SK-N-SH (cell line): ENCODE data around the gene PTCSC3. TPM values are rescaled to one million over a fixed set of nuclear protein-coding genes. Genes with fewer than 3 reads are reported as not detected.

Experiments used
- CTCF ChIA-PET: fragments of 300-600, 350-600 bp; formaldehyde crosslinking; extraction: SDS; loops from one replicate; lab custom pipeline; 2021; lab: Yijun Ruan, JAX
- POLR2A ChIA-PET: fragments of 350-600 bp; sonication (Branson Sonifier 250); formaldehyde crosslinking; extraction: SDS; loops from one replicate; lab custom pipeline; 2020; ENCODE audit warnings: antibody characterized with exemption, inconsistent platforms; lab: Yijun Ruan, JAX
- DNase-seq: peaks from one replicate; pipeline ENCODE4 v3.0.0; 2012
- H2AFZ ChIP-seq: fragments of 200-600 bp; sonication (generic); 2 replicates; pipeline ENCODE4 v1.8.1; 2016; ENCODE audit warnings: antibody characterized with exemption, mild to moderate bottlenecking, low read depth
- H3F3A ChIP-seq: fragments of 200-600 bp; sonication (generic); replicated peaks from 2 replicates; pipeline ENCODE3; 2016; ENCODE audit warnings: antibody characterized with exemption, mild to moderate bottlenecking; ENCODE audit not compliant: insufficient read depth
- H3K27ac ChIP-seq, 2 experiments: fragments of 200-500 bp in 1 of 2; fragments of 200-600 bp in 1 of 2; sonication (Bioruptor generic) in 1 of 2; sonication (generic), shearing (Covaris generic) in 1 of 2; 2 replicates each; pipeline versions ENCODE4 v1.5.1 to v1.6.1; 2014 to 2016; ENCODE audit warnings: low read depth in 2 of 2, inconsistent platforms in 1 of 2, low read length in 1 of 2, mild to moderate bottlenecking in 1 of 2, mixed read lengths in 1 of 2
- H3K27me3 ChIP-seq: fragments of 200-600 bp; sonication (generic), shearing (Covaris generic); 2 replicates; pipeline ENCODE4 v1.6.1; 2016; ENCODE audit warnings: mixed run types; ENCODE audit not compliant: insufficient read depth
- H3K36me3 ChIP-seq, 2 experiments: fragments of 200-500 bp in 1 of 2; fragments of 200-600 bp in 1 of 2; sonication (Bioruptor generic) in 1 of 2; sonication (generic) in 1 of 2; replicated peaks in 1 of 2; 2 replicates each; pipeline versions ENCODE3 to v1.5.1; 2014 to 2016; ENCODE audit warnings: low read length in 1 of 2, mild to moderate bottlenecking in 1 of 2; ENCODE audit not compliant: insufficient read depth in 2 of 2, control insufficient read depth in 1 of 2
- H3K4me1 ChIP-seq, 2 experiments: fragments of 200-500 bp in 1 of 2; fragments of 200-600 bp in 1 of 2; sonication (Bioruptor generic) in 1 of 2; sonication (generic), shearing (Covaris generic) in 1 of 2; 2 replicates each; pipeline versions ENCODE4 v1.5.1 to v1.6.1; 2014 to 2016; ENCODE audit warnings: low read depth in 1 of 2, low read length in 1 of 2, mixed run types in 1 of 2; ENCODE audit not compliant: insufficient read depth in 2 of 2, control insufficient read depth in 1 of 2
- H3K4me2 ChIP-seq: fragments of 200-600 bp; sonication (generic), shearing (Covaris generic); 2 replicates; pipeline ENCODE4 v1.6.1; 2017; ENCODE audit warnings: mixed run types
- H3K4me3 ChIP-seq, 2 experiments: fragments of 200-500 bp in 1 of 2; fragments of 200-600 bp in 1 of 2; sonication (Bioruptor generic) in 1 of 2; sonication (generic), shearing (Covaris generic) in 1 of 2; 2 replicates each; pipeline versions ENCODE4 v1.5.1 to v1.8.1; 2014 to 2016; ENCODE audit warnings: low read depth in 2 of 2, inconsistent platforms in 1 of 2, low read length in 1 of 2, mild to moderate bottlenecking in 1 of 2, mixed read lengths in 1 of 2, moderate library complexity in 1 of 2
- H3K79me2 ChIP-seq: fragments of 200-600 bp; sonication (generic); 2 replicates; pipeline ENCODE4 v1.8.1; 2017; ENCODE audit warnings: mild to moderate bottlenecking; ENCODE audit not compliant: insufficient read depth
- H3K9ac ChIP-seq: fragments of 200-600 bp; sonication (generic); 2 replicates; pipeline ENCODE4 v1.6.1; 2017; ENCODE audit warnings: mixed run types
- H3K9me2 ChIP-seq: fragments of 200-600 bp; sonication (generic); 2 replicates; pipeline ENCODE4 v1.6.1; 2017; ENCODE audit warnings: mixed run types
- H3K9me3 ChIP-seq: fragments of 200-600 bp; sonication (generic); 2 replicates; pipeline ENCODE4 v1.6.1; 2017; ENCODE audit warnings: mixed run types, mild to moderate bottlenecking, moderate library complexity
- H4K20me1 ChIP-seq: fragments of 200-600 bp; sonication (generic); 2 replicates; pipeline ENCODE4 v1.6.1; 2017; ENCODE audit warnings: mild to moderate bottlenecking, mixed run types; ENCODE audit not compliant: insufficient read depth
- CHD2 ChIP-seq: fragments of 150-350 bp; IDR thresholded peaks from 2 replicates; pipeline ENCODE4 v1.6.1; 2018; ENCODE audit warnings: low read length; ENCODE audit not compliant: partially characterized antibody
- CTCF ChIP-seq: fragments of 200-600 bp; sonication (generic); IDR thresholded peaks from 2 replicates; pipeline ENCODE4 v1.6.1; 2017; ENCODE audit warnings: antibody characterized with exemption, mild to moderate bottlenecking, moderate library complexity
- ELF1 ChIP-seq: IDR thresholded peaks from 2 replicates; pipeline ENCODE4 v1.4.0; 2012
- EP300 ChIP-seq, 2 experiments: IDR thresholded peaks; 2 replicates each; pipeline versions ENCODE4 v1.4.0 to v1.6.1; 2012; ENCODE audit warnings: borderline replicate concordance in 1 of 2, low read depth in 1 of 2, low read length in 1 of 2
- FOSL2 ChIP-seq: IDR thresholded peaks from 2 replicates; pipeline ENCODE4 v1.4.0; 2012; ENCODE audit warnings: low read depth, mild to moderate bottlenecking, moderate library complexity, borderline replicate concordance
- GATA2 ChIP-seq: sonication (generic); formaldehyde crosslinking; IDR thresholded peaks from 2 replicates; pipeline ENCODE4 v1.5.0; 2020; ENCODE audit warnings: mild to moderate bottlenecking, missing genetic modification reagents
- JUND ChIP-seq: IDR thresholded peaks from 2 replicates; pipeline ENCODE4 v1.4.0; 2012
- MAX ChIP-seq: IDR thresholded peaks from 2 replicates; pipeline ENCODE4 v1.4.0; 2012; ENCODE audit warnings: low read depth
- NFIC ChIP-seq: IDR thresholded peaks from 2 replicates; pipeline ENCODE4 v1.4.0; 2012; ENCODE audit warnings: borderline replicate concordance
- NRF1 ChIP-seq: IDR thresholded peaks from 2 replicates; pipeline ENCODE4 v1.6.1; 2012; ENCODE audit warnings: low read depth, mild to moderate bottlenecking, low read length
- REST ChIP-seq: IDR thresholded peaks from 2 replicates; pipeline ENCODE4 v1.6.1; 2012; ENCODE audit warnings: mild to moderate bottlenecking, low read depth, low read length, moderate library complexity
- RFX5 ChIP-seq: IDR thresholded peaks from 2 replicates; pipeline ENCODE4 v1.6.1; 2012; ENCODE audit warnings: mild to moderate bottlenecking, improper control_type of control experiment, low read length
- RXRA ChIP-seq: IDR thresholded peaks from 2 replicates; pipeline ENCODE4 v1.4.0; 2012; ENCODE audit warnings: low read depth, mild to moderate bottlenecking, borderline replicate concordance
- SMC3 ChIP-seq: IDR thresholded peaks from 2 replicates; pipeline ENCODE4 v1.6.1; 2012; ENCODE audit warnings: low read depth, low read length, improper control_type of control experiment
- USF1 ChIP-seq: IDR thresholded peaks from 2 replicates; pipeline ENCODE4 v1.4.0; 2012; ENCODE audit warnings: low read depth, borderline replicate concordance
- USF2 ChIP-seq: fragments of 150-350 bp; IDR thresholded peaks from 2 replicates; pipeline ENCODE4 v1.6.1; 2017; ENCODE audit warnings: antibody characterized with exemption, low read length, low read depth, borderline replicate concordance
- YY1 ChIP-seq: IDR thresholded peaks from 2 replicates; pipeline ENCODE4 v1.4.0; 2012; ENCODE audit warnings: low read depth, mild to moderate bottlenecking
- WGBS: methylation state at CpG from one replicate; pipeline ENCODE4 v1.1.6; 2017; ENCODE audit warnings: low lambda C conversion rate; 5-methylcytosine and 5-hydroxymethylcytosine counted together
- polyA plus RNA-seq, 3 experiments: library from polyadenylated mRNA; depleted of rRNA; stranded (reverse); fragments of >200 nt; gene quantifications; 2 replicates each; pipeline ENCODE4 v1.2.3, GENCODE V29; 2012

The PTCSC3 gene
- polyA plus RNA-seq, 1 of the 3 experiments (the other 2 are of a cell fraction) = not detected

- TF ChIP-seq REST = no peak
- TF ChIP-seq, all 33 proteins: peak for 0
These were observed 42.5 kb downstream of the PTCSC3 start (continued) for GRCh38 chr14:36134038-36134437.

GRCh38 chr14:36132826-36133225 is 43.7 kb downstream of the PTCSC3 start:
- H2AFZ ChIP-seq = no peak overlapping the region
- no peaks in the 10 kb centered on the region for H3K9me3 ChIP-seq
- H3K79me2 ChIP-seq = no peaks in the 10 kb centered on the region
- H4K20me1 ChIP-seq = no peaks in the 10 kb centered on the region
- H3K4me1 ChIP-seq = no peaks in the 10 kb centered on the region
- no peaks in the 10 kb centered on the region for H3F3A ChIP-seq
- no peak for DNase-seq
- H3K27ac ChIP-seq = no peak overlapping the region
- no peak overlapping the region for H3K4me3 ChIP-seq
- H3K36me3 ChIP-seq = no peaks in the 10 kb centered on the region
- no peak overlapping the region for H3K9ac ChIP-seq
- H3K4me2 ChIP-seq = no peak overlapping the region
- WGBS = 0% methylated on average over 1 of the region's 1 CpG
- H3K27me3 ChIP-seq = no peaks in the 10 kb centered on the region
- CTCF ChIA-PET = no interaction called here
- no peaks in the 10 kb centered on the region for H3K9me2 ChIP-seq
- POLR2A ChIA-PET = no interaction called here
- no peak for TF ChIP-seq FOSL2

GRCh38 chr14:36130186-36130585 is 46.3 kb downstream of the PTCSC3 start:
- no peaks in the 10 kb centered on the region for H3K9me3 ChIP-seq
- no peaks in the 10 kb centered on the region for H3K79me2 ChIP-seq
- no peaks in the 10 kb centered on the region for H3K27me3 ChIP-seq
- H3K9ac ChIP-seq = no peak overlapping the region
- POLR2A ChIA-PET = no interaction called here
- H3K4me1 ChIP-seq = no peaks in the 10 kb centered on the region
- no peak overlapping the region for H3K4me2 ChIP-seq
- no peaks in the 10 kb centered on the region for H3K9me2 ChIP-seq
- H3K27ac ChIP-seq = no peak overlapping the region
- no peaks in the 10 kb centered on the region for H4K20me1 ChIP-seq
- DNase-seq = no peak
- no peaks in the 10 kb centered on the region for H3K36me3 ChIP-seq
- H2AFZ ChIP-seq = no peak overlapping the region
- CTCF ChIA-PET = no interaction called here
- TF ChIP-seq NRF1 (no peak), EP300 (IDR thresholded peaks at IDR 0.05; ENCODE audit: borderline replicate concordance in 1 of 2, low read depth in 1 of 2, low read length in 1 of 2) (no peak), ELF1 (no peak), YY1 (no peak), USF2 (no peak), JUND (no peak), RXRA (no peak), NFIC (no peak), MAX (no peak), CHD2 (no peak), CTCF (no peak), GATA2 (CRISPR knock-in tag) (no peak), RFX5 (no peak), SMC3 (no peak), USF1 (no peak)
- WGBS = 0% methylated on average over 1 of the region's 1 CpG
- no peak overlapping the region for H3K4me3 ChIP-seq
- H3F3A ChIP-seq = no peaks in the 10 kb centered on the region
